Measurements from ENCODE around the gene CYP2U1.
A peak's percentile ranks its signal among the peaks of the same experiment; 100 is the strongest.

CYP2U1 gene

GRCh38 chr4:107987916-107988762 is 56.8 kb downstream of the CYP2U1 start:
- DNase-seq (ENCODE audit: low read depth): no peak

GRCh38 chr4:107988763-107989035 is 57.4 kb downstream of the CYP2U1 start:
- DNase-seq (ENCODE audit: low read depth): no peak

GRCh38 chr4:107989162-107989536 is 57.8 kb downstream of the CYP2U1 start:
- no peak for DNase-seq (ENCODE audit: low read depth)

DNA sequence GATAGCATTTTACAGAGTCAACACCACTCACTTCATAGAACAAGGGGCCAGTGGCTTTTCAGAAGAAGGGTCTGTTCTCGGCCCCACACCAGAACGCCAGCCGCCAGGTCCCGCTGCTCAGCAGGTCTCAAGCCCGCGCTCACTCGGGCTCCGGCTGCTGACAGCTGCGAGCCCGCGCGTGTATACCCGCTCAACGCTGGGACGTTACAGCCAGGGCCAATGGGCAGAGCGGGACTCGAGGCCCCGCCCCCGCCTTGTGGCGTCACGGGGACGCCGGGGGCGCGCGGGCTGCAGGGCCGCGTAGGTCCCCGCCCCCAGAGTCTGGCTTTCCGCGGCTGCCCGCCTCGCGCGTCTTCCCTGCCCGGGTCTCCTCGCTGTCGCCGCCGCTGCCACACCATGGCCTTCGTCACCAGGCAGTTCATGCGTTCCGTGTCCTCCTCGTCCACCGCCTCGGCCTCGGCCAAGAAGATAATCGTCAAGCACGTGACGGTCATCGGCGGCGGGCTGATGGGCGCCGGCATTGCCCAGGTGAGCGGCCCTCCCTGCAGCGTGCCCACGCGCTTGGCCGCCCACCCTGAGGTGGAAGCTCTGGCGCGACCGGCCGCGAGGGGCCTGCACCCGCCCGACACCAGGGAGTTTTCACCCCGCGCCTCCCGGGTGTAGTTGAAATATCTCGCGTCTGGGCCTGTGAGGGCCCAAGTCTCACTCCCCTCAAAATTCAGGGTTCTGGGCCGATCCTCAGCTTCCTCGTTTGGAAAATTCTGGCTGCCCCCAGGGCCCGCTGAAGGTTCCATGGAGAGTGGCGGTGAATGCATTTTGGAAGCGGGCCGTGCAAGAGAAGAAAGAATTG is 58.4 kb downstream of the CYP2U1 start, which contains the start of gene HADH:
HADH (plus strand) TSS at position 353 of the 850 bp plus-strand sequence; CDS start at position 397, 44 bp downstream.
- DNase-seq (ENCODE audit: low read depth): peak; percentile 87

GRCh38 chr4:107991945-107992630 is 60.7 kb downstream of the CYP2U1 start:
- no peak for DNase-seq (ENCODE audit: low read depth)

- DNase-seq (ENCODE audit: low read depth): no peak
Observed at GRCh38 chr4:107993969-107994368, 62.6 kb downstream of the CYP2U1 start.

GRCh38 chr4:107994894-107995293 is 63.5 kb downstream of the CYP2U1 start:
- DNase-seq (ENCODE audit: low read depth): no peak

- DNase-seq (ENCODE audit: low read depth): no peak
Observed at GRCh38 chr4:107996949-107997788, 65.8 kb downstream of the CYP2U1 start.

GRCh38 chr4:107997794-107998193 is 66.4 kb downstream of the CYP2U1 start:
- DNase-seq (ENCODE audit: low read depth): no peak

GRCh38 chr4:107999932-108000539 is 68.7 kb downstream of the CYP2U1 start:
- no peak for DNase-seq (ENCODE audit: low read depth)

- no peak for DNase-seq (ENCODE audit: low read depth)
Observed at GRCh38 chr4:108001540-108002135, 70.3 kb downstream of the CYP2U1 start.
